ENCODE measurements around the gene METTL9. TPM values are rescaled to one million over a fixed set of nuclear protein-coding genes. Genes with fewer than 3 reads are reported as not detected.
"Not testable (repeated sequence)": the region's sequence is repeated elsewhere in the genome, so short reads cannot be mapped to it uniquely, and the experiment has no call there.

METTL9 gene
- polyA plus RNA-seq, 1 donor: 251 TPM

DNA sequence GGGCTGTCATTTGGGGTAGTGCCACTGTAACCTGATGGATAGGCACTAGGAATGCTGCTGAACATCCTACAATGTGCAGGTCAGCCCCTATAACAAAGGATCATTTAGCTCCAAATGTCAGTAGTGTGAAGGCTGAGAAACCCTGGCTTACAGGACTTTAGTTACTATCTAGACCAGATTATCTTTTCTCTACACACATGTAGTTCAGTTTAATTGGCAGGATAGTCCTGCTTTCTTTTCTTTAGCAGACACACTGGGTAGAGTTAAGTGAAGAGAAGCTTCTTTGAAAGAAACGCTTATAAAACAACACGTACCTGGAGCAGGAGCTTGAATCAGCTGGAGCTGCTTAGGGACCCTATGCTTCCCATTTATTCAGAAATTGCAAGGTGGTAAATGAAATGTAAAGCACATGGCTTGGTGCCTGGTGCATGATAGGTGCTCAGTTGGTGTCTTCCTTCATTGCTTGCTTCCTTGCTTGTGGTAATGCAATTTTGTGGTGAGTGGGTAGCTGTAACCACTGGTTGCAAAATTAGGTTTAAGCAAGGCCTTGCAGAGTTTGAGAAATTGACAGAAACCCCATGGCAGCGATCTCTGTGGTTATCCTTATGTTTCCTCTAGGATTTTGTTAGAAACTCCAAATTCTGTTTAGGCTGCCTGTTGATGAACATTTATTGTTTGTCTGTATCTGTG lies 9.4 kb downstream of the METTL9 start:
- DNase-seq: no peak

DNA sequence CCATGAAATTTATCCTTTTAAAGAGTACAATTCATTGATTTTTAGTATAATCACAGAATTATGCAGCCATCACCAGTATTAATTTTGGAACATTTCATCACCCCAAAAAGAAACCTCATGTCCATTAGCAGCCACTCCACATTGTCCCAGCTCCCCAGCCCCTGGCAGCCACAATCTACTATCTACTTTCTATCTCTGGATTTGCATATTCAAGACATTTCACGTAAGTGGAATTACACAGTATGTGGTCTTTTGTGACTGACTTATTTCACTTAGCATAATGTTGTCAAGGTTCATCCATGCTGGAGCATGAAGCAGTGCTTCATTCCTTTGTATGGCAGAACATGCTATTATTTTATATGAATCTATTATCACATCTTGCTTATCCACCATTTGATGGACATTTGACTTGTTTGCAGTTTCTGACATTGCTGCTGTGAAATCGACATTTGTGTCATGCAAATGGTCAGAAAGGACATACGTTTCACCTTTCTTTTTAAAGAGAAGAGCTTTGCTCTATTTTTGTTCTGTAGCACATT lies 10.7 kb downstream of the METTL9 start:
- no peak for DNase-seq

DNA sequence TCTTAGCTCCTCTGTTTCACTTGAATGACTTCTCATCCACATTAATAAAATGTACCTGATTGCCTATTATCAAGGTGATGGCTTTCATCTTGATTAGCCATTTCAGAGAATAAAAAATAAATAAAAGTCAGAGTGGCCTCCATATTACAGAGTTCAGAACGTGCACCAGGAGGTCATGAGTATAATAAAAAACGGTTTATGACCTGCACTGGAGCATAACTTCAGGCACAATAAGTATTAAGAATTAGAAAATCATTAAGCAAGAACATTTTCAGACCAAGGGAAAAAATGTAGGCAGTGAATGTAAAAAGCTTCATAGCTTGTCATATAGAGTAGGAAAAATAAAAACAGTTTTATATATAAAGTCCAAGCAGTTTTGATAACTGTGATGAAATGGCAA lies 11.4 kb downstream of the METTL9 start:
- DNase-seq: no peak

GRCh38 chr16:21611198-21611555 lies 11.8 kb downstream of the METTL9 start:
- no peak for DNase-seq

- DNase-seq: no peak
These were observed 12.4 kb downstream of the METTL9 start for GRCh38 chr16:21611556-21612384.

GRCh38 chr16:21613361-21613760 lies 14.0 kb downstream of the METTL9 start:
- no peak for DNase-seq

- DNase-seq: no peak
These were observed 14.4 kb downstream of the METTL9 start for GRCh38 chr16:21613781-21614180.

DNA sequence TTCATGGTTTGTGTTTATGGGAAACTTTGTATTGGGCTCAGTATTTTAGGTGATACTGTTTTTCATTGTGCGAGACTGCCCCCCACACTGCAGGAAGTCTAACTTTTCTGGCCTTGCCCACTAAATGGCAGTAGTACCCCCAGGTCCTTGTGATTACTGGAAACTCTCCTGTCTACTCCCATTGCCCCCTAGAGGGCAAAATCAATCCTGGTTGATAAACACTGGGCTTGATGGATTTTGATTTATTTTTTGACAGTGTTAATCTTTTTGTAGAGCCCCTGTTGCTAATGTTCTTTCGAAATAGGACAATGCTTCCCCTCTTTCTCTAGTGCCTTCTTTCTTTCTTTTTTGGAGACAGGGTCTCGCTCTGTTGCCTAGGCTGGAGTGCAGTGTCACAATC lies 15.5 kb downstream of the METTL9 start:
- DNase-seq: no peak

GRCh38 chr16:21617607-21618006 lies 18.2 kb downstream of the METTL9 start:
- DNase-seq: no peak

- no peak for DNase-seq
These were observed 18.9 kb downstream of the METTL9 start for GRCh38 chr16:21618281-21618680.

GRCh38 chr16:21619765-21620425 lies 20.5 kb downstream of the METTL9 start:
- DNase-seq: no peak

DNA sequence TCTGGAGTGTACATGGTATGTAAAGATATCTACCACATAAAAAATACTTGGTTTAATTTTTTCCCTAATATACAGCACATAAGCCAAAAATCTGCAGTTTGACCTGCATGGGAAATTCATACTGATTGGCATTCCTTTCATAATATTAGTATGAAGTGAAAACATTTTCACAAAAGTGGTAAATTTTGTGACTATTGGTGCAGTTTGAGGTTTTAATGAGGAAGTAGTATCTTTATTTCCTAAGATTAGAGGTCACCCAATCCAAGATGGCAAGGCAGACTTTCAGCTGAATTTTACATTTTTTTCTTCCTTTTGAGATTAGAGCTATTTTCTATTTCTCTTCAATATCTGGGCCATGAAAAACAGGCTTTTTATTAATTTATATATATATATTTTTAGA lies 21.2 kb downstream of the METTL9 start:
- DNase-seq: no peak

DNA sequence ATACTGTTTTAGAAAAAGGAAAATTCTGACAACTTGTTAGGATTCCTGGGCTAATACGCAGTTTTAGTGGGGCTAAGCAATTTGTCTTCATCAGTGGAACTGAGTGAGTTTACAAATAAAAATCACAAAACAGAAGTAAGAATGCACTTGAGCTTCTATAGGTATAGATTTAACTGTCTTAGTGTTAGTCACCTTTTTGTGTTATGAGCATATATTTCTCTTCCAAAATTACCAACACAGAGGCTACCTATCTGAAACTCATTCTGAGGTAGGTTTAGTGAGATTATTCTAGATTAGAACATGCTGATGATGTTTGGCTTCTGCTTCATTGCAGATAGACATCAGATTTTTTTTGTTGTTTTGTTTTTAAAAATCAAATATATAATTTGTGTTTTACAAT lies 23.2 kb downstream of the METTL9 start:
- DNase-seq: no peak

GRCh38 chr16:21625026-21625425 lies 25.6 kb downstream of the METTL9 start:
- DNase-seq: no peak

DNA sequence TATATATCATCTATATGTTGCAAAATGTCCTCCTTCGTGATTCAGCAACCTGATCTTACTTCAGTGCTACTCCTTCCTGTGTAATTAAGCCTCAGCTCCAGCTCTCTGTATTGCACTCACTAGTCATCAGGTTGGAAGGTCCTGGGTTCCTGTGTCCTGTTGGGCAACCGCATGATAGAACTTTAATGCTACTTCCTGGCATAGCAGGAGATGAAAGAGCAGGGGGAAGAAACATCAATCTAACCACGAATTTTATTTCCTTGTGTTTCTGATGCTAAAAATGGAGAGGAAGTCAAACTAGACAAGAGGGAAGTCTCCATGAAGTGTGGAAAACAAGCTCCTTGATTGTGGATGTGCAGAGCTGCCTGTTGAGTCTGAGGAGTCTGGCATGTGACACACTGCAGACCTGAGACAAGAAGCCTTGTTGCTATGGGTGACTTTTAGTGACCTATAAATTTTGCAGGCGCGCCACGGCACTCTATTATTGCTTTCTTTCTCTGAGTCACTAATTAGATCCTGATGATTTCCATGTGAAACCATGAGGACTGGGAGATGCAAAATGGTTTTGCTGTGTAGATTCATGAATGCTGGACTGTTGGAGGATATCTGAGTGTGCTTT lies 27.4 kb downstream of the METTL9 start:
- peak; percentile 34 for DNase-seq

- no peak for DNase-seq
These were observed 28.8 kb downstream of the METTL9 start for GRCh38 chr16:21628121-21628726.

GRCh38 chr16:21628772-21629171 lies 29.4 kb downstream of the METTL9 start:
- DNase-seq: no peak

DNA sequence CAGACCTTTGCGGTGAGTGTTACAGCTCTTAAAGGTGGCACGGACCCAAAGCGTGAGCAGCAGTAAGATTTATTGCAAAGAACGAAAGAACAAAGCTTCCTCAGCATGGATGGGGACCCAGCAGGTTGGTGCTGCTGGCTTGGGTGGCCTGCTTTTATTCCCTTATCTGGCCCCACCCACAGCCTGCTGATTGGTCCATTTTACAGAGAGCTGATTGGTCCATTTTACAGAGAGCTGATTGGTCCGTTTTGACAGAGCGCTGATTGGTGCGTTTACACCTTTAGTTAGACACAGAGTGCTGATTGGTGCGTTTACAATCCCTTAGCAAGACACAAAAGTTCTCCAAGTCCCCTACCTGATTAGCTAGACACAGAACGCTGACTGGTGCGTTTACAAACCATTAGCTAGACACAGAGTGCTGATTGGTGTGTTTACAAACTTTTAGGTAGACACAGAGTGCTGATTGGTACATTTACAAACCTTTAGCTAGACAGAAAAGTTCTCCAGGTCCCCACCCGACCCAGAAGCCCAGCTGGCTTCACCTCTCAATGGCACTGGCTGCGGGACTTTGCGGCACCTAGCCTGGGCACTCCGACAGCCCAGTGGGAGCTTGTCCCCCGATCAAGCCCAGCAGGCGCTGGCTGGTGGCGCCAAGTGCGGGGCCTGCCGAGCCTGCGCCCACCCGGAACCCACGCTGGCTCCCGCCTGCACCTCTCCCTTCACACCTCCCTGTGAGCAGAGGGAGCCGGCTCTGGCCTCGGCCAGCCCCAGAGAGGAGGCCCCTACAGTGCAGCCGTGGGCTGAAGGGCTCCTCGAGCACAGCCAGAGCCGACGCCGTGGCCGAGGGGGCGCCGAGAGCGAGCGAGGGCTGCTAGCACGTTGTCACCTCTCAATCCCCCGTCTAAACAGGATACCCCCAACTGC lies 30.5 kb downstream of the METTL9 start:
- DNase-seq: not testable (repeated sequence)

GRCh38 chr16:21630866-21631265 lies 31.5 kb downstream of the METTL9 start:
- not testable (repeated sequence) for DNase-seq

DNA sequence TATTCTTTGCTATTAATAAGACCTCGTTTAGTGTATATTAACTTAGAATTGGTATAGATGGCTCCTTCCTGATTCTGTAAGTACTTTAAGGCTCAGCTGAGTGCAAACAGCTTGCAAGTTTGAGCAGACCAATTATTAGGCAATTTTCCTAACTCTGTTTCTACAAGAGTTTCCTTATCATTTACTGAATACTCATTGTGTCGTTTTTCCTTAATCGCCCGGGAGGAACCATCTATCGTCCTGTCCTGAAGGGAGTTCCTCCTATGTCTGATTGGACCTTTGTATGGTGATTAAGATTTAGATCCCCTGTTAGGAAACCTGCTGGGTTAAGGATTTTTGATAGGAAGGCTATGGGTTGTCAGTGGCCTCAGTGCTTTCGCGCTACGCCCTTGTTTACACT lies 32.0 kb downstream of the METTL9 start:
- DNase-seq: not testable (repeated sequence)

All from left kidney (tissue), 2 donors.